Measurements from ENCODE around the gene KLK11.

Gene KLK11

GRCh38 chr19:51040151-51040550 is 13.7 kb upstream of the KLK11 start:
- TF ChIP-seq, protein P1, sequence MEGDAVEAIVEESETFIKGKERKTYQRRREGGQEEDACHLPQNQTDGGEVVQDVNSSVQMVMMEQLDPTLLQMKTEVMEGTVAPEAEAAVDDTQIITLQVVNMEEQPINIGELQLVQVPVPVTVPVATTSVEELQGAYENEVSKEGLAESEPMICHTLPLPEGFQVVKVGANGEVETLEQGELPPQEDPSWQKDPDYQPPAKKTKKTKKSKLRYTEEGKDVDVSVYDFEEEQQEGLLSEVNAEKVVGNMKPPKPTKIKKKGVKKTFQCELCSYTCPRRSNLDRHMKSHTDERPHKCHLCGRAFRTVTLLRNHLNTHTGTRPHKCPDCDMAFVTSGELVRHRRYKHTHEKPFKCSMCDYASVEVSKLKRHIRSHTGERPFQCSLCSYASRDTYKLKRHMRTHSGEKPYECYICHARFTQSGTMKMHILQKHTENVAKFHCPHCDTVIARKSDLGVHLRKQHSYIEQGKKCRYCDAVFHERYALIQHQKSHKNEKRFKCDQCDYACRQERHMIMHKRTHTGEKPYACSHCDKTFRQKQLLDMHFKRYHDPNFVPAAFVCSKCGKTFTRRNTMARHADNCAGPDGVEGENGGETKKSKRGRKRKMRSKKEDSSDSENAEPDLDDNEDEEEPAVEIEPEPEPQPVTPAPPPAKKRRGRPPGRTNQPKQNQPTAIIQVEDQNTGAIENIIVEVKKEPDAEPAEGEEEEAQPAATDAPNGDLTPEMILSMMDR (conservative IDR thresholded peaks at IDR 0.05; ENCODE audit: low read length): no peak
- no peak for TF ChIP-seq EZH2phosphoT487 (IDR thresholded peaks at IDR 0.05; ENCODE audit: borderline replicate concordance)
- H3K4me2 ChIP-seq (ENCODE audit: low read depth, low read length, poor library complexity, severe bottlenecking): no peak overlapping the region
- H3K9ac ChIP-seq (ENCODE audit: low read depth, low read length, poor library complexity, severe bottlenecking): no peak overlapping the region
- H3F3A ChIP-seq (ENCODE audit: low read depth): no peaks in the 10 kb centered on the region
- H3K4me3 ChIP-seq (ENCODE audit: low read length, poor library complexity, severe bottlenecking): no peak overlapping the region
- no peaks in the 10 kb centered on the region for H3K9me2 ChIP-seq (replicated peaks; ENCODE audit: low read depth, low read length)
- no peaks in the 10 kb centered on the region for H4K20me1 ChIP-seq (ENCODE audit: insufficient read depth, low read length, poor library complexity, severe bottlenecking)
- H3K79me2 ChIP-seq (ENCODE audit: insufficient read depth, low read length): no peaks in the 10 kb centered on the region
- no peaks in the 10 kb centered on the region for H3K4me1 ChIP-seq (ENCODE audit: insufficient read depth, low read length, poor library complexity, severe bottlenecking)
- H3K9me3 ChIP-seq (ENCODE audit: insufficient read depth, low read depth, low read length): no peaks in the 10 kb centered on the region; the same call in 1 of the 2 replicates
- no peaks in the 10 kb centered on the region for H3K36me3 ChIP-seq (ENCODE audit: insufficient read depth, low read length)
- no peaks in the 10 kb centered on the region for H3K27me3 ChIP-seq (ENCODE audit: insufficient read depth, low read length, poor library complexity, severe bottlenecking)
- H2AFZ ChIP-seq (ENCODE audit: low read length): no peak overlapping the region

- no peaks in the 10 kb centered on the region for H4K20me1 ChIP-seq (ENCODE audit: insufficient read depth, low read length, poor library complexity, severe bottlenecking)
- no peaks in the 10 kb centered on the region for H3F3A ChIP-seq (ENCODE audit: low read depth)
- H3K9ac ChIP-seq (ENCODE audit: low read depth, low read length, poor library complexity, severe bottlenecking): no peak overlapping the region
- no peaks in the 10 kb centered on the region for H3K36me3 ChIP-seq (ENCODE audit: insufficient read depth, low read length)
- no peak overlapping the region for H2AFZ ChIP-seq (ENCODE audit: low read length)
- no peaks in the 10 kb centered on the region; the same call in 1 of the 2 replicates for H3K9me3 ChIP-seq (ENCODE audit: insufficient read depth, low read depth, low read length)
- no peak for TF ChIP-seq EZH2phosphoT487 (IDR thresholded peaks at IDR 0.05; ENCODE audit: borderline replicate concordance)
- TF ChIP-seq, protein P1 (conservative IDR thresholded peaks at IDR 0.05; ENCODE audit: low read length): no peak
- no peaks in the 10 kb centered on the region for H3K4me1 ChIP-seq (ENCODE audit: insufficient read depth, low read length, poor library complexity, severe bottlenecking)
- no peak overlapping the region for H3K4me3 ChIP-seq (ENCODE audit: low read length, poor library complexity, severe bottlenecking)
- H3K79me2 ChIP-seq (ENCODE audit: insufficient read depth, low read length): no peaks in the 10 kb centered on the region
- H3K9me2 ChIP-seq (replicated peaks; ENCODE audit: low read depth, low read length): no peaks in the 10 kb centered on the region
- no peak overlapping the region for H3K4me2 ChIP-seq (ENCODE audit: low read depth, low read length, poor library complexity, severe bottlenecking)
- H3K27me3 ChIP-seq (ENCODE audit: insufficient read depth, low read length, poor library complexity, severe bottlenecking): no peaks in the 10 kb centered on the region
Observed at GRCh38 chr19:51036519-51036918, 10.1 kb upstream of the KLK11 start.

- H4K20me1 ChIP-seq (ENCODE audit: insufficient read depth, low read length, poor library complexity, severe bottlenecking): no peaks in the 10 kb centered on the region
- H3K36me3 ChIP-seq (ENCODE audit: insufficient read depth, low read length): no peaks in the 10 kb centered on the region
- H3K27me3 ChIP-seq (ENCODE audit: insufficient read depth, low read length, poor library complexity, severe bottlenecking): no peaks in the 10 kb centered on the region
- no peak within 1 kb of the TSS for H3K9ac ChIP-seq (ENCODE audit: low read depth, low read length, poor library complexity, severe bottlenecking)
- TF ChIP-seq EZH2phosphoT487 (IDR thresholded peaks at IDR 0.05; ENCODE audit: borderline replicate concordance): no peak
- TF ChIP-seq, protein P1 (conservative IDR thresholded peaks at IDR 0.05; ENCODE audit: low read length): no peak
- no peaks in the 10 kb centered on the region for H3K9me2 ChIP-seq (replicated peaks; ENCODE audit: low read depth, low read length)
- no peaks in the 10 kb centered on the region for H3F3A ChIP-seq (ENCODE audit: low read depth)
- no peak within 1 kb of the TSS for H3K4me2 ChIP-seq (ENCODE audit: low read depth, low read length, poor library complexity, severe bottlenecking)
- no peaks in the 10 kb centered on the region for H3K4me1 ChIP-seq (ENCODE audit: insufficient read depth, low read length, poor library complexity, severe bottlenecking)
- H3K9me3 ChIP-seq (ENCODE audit: insufficient read depth, low read depth, low read length): no peaks in the 10 kb centered on the region; the same call in 1 of the 2 replicates
- no peak within 1 kb of the TSS for H3K4me3 ChIP-seq (ENCODE audit: low read length, poor library complexity, severe bottlenecking)
- H3K79me2 ChIP-seq (ENCODE audit: insufficient read depth, low read length): no peaks in the 10 kb centered on the region
- no peak within 1 kb of the TSS for H2AFZ ChIP-seq (ENCODE audit: low read length)
Observed at GRCh38 chr19:51034704-51035103, 8.3 kb upstream of the KLK11 start, which contains the start of gene KLK12. Gene KLK12, minus strand, starts transcription at chr19:51035002. Its CDS starts 381 bp downstream, at chr19:51034621.

All from Loucy (cell line).